ENCODE data around the gene INO80. TPM values are rescaled to one million over a fixed set of nuclear protein-coding genes. Genes with fewer than 3 reads are reported as not detected.

The INO80 gene
- total RNA-seq, 2 donors from 2014 or later: 9.4 to 16.4 TPM

DNA sequence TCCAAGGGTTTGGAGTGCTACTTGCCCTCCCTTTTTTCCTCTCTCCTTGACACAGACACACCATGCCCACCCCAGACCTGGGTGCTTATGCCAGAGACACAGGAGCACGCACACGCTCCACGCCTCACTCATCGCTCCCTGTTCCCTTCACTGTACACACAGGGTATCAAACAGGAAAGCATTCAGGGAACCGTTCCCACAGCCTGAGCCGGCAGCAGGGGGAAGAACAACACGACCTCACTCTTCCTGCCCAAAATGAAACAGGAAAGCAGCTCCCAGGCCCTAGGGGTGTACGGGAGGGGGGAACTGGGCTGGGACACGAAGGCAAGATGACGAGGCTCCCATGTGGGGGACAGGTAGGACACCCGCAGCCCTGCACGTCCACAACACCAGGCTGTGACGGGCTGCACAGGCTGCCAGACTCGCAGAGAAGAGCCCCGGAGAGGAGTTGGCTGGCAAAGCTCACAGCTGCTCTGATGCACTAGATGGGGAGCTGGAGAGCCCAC lies 175.7 kb downstream of the INO80 start:
- Histone ChIP-seq H3K27ac (peak overlapping the region; percentile 81 to 86), H3K4me3 (peak overlapping the region in 1 of 2 donors; percentile 14), H3K4me1 (peaks cover 0 to 69% of the 10 kb centered on the region in 2 donors), H3K9me3 (no peaks in the 10 kb centered on the region), H3K27me3 (no peaks in the 10 kb centered on the region), H3K36me3 (no peaks in the 10 kb centered on the region)
- TF ChIP-seq, protein P1, sequence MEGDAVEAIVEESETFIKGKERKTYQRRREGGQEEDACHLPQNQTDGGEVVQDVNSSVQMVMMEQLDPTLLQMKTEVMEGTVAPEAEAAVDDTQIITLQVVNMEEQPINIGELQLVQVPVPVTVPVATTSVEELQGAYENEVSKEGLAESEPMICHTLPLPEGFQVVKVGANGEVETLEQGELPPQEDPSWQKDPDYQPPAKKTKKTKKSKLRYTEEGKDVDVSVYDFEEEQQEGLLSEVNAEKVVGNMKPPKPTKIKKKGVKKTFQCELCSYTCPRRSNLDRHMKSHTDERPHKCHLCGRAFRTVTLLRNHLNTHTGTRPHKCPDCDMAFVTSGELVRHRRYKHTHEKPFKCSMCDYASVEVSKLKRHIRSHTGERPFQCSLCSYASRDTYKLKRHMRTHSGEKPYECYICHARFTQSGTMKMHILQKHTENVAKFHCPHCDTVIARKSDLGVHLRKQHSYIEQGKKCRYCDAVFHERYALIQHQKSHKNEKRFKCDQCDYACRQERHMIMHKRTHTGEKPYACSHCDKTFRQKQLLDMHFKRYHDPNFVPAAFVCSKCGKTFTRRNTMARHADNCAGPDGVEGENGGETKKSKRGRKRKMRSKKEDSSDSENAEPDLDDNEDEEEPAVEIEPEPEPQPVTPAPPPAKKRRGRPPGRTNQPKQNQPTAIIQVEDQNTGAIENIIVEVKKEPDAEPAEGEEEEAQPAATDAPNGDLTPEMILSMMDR (IDR thresholded peaks at IDR 0.05): no peak
- DNase-seq (ENCODE audit: low spot score): peak; percentile 68

DNA sequence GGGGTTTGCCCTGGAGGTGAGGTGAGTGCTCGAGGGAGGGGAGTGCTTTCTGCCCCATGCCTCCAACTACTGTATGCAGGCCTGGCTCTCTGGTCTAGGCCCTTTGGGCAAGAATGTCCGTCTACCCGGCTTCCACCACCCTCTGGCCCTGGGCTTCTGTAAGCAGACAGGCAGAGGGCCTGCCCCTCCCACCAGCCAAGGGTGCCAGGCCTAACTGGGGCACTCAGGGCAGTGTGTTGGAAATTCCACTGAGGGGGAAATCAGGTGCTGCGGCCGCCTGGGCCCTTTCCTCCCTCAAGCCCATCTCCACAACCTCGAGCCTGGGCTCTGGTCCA lies 177.6 kb downstream of the INO80 start:
- no peak for DNase-seq (ENCODE audit: low spot score)
- Histone ChIP-seq H3K4me3 (peak overlapping the region; percentile 0 to 7), H3K36me3 (no peaks in the 10 kb centered on the region), H3K9me3 (no peaks in the 10 kb centered on the region), H3K4me1 (peaks cover 0 to 80% of the 10 kb centered on the region in 2 donors), H3K27ac (peak overlapping the region; percentile 80 to 90), H3K27me3 (no peaks in the 10 kb centered on the region)
- TF ChIP-seq, protein P1 (IDR thresholded peaks at IDR 0.05): no peak

DNA sequence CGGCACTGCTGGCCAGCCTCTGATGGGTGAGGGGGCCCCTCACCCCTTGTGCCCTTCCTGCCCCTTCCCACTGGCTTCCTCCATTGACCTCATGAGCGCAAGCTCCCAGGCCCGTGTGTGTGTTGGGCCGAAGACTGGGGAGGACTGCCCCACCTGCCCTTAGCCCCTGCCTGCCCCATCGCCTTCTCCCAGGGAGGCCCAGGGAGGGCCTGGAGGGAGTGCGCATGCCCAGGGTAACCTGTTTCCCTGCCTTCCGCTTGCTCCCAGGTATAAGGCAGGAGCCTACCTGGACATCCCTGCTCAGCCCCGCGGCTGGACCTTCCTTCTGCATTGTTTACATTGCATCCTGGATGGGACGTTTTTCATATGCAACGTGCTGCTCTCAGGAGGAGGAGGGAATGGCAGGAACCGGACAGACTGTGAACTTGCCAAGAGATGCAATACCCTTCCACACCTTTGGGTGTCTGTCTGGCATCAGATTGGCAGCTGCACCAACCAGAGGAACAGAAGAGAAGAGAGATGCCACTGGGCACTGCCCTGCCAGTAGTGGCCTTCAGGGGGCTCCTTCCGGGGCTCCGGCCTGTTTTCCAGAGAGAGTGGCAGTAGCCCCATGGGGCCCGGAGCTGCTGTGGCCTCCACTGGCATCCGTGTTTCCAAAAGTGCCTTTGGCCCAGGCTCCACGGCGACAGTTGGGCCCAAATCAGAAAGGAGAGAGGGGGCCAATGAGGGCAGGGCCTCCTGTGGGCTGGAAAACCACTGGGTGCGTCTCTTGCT lies 178.1 kb downstream of the INO80 start:
- H3K4me3 ChIP-seq: peak overlapping the region; percentile 0 to 7
- no peaks in the 10 kb centered on the region for H3K9me3 ChIP-seq
- no peaks in the 10 kb centered on the region for H3K36me3 ChIP-seq
- DNase-seq (ENCODE audit: low spot score): no peak
- no peaks in the 10 kb centered on the region for H3K27me3 ChIP-seq
- peaks cover 0 to 78% of the 10 kb centered on the region in 2 donors for H3K4me1 ChIP-seq
- peak overlapping the region; percentile 80 to 90 for H3K27ac ChIP-seq
- TF ChIP-seq, protein P1 (IDR thresholded peaks at IDR 0.05): peak in 1 of 2 donors; percentile 52

DNA sequence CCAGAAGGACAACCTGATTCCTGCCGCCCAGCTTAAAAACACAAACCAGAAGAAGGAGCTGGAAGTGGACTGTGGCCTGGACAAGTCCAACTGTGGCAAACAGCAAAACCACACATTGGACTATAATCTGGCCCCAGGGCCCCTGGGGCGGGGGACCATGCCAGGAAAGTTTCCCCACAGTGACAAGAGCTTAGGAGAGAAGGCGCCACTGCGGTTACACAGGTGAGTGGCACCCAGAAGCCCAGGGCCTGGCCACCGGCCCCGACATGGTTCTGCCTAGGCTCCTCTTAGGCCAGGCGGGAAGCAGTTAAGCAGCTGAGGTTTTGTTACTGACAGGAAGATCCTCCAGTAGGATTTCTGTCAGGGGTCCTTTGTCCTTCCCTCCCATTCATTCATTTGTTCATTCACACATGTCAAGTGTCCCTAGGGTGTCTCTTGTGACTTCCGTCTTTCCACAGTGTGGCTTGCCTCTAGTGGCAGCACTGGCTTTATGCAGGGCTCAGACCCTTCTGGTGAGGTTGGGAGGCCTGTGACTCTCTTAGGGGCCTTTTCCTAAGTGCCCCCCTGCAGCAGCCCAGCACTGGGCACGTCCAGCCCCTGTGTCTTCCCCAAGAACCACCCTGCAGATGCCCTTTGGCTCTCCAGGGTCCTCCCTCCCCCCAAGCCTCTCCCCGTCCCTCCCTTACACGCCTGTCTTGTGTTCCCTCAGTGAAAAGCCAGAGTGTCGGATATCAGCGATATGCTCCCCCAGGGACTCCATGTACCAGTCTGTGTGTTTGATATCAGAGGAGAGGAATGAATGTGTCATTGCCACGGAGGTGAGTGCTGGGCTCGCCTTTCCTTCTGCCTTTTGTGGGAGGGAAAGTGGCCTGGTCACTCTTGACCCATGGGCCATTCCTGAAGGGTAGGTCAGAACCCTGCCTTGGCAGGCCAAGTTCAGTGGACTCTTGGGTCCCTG lies 179.1 kb downstream of the INO80 start:
- Histone ChIP-seq H3K4me3 (peak overlapping the region in 1 of 2 donors; percentile 0), H3K4me1 (peaks cover 0 to 72% of the 10 kb centered on the region in 2 donors), H3K9me3 (no peaks in the 10 kb centered on the region), H3K36me3 (no peaks in the 10 kb centered on the region), H3K27ac (peak overlapping the region; percentile 80 to 90), H3K27me3 (no peaks in the 10 kb centered on the region)
- DNase-seq (ENCODE audit: low spot score): no peak
- TF ChIP-seq, protein P1 (IDR thresholded peaks at IDR 0.05): peak; percentile 17 to 52

DNA sequence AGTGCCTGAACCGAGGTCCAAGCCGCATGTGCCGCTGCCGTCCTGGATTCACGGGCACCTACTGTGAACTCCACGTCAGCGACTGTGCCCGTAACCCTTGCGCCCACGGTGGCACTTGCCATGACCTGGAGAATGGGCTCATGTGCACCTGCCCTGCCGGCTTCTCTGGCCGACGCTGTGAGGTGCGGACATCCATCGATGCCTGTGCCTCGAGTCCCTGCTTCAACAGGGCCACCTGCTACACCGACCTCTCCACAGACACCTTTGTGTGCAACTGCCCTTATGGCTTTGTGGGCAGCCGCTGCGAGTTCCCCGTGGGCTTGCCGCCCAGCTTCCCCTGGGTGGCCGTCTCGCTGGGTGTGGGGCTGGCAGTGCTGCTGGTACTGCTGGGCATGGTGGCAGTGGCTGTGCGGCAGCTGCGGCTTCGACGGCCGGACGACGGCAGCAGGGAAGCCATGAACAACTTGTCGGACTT lies 179.8 kb downstream of the INO80 start:
- Histone ChIP-seq H3K9me3 (no peaks in the 10 kb centered on the region), H3K4me3 (no peak overlapping the region), H3K36me3 (no peaks in the 10 kb centered on the region), H3K27ac (peak overlapping the region; percentile 80 to 90), H3K27me3 (no peaks in the 10 kb centered on the region), H3K4me1 (peaks cover 0 to 77% of the 10 kb centered on the region in 2 donors)
- DNase-seq (ENCODE audit: low spot score): no peak
- TF ChIP-seq, protein P1 (IDR thresholded peaks at IDR 0.05): no peak

All from right atrium auricular region (tissue), 2 donors.